PC-9 (cell line): ENCODE measurements around the gene FCRL6. TPM values are rescaled to one million over a fixed set of nuclear protein-coding genes. Genes with fewer than 3 reads are reported as not detected.

Experiments used
- BruUV-seq: library from RNA; stranded (reverse); fragments of 400-500 nt; replicated peaks from 2 replicates; lab custom pipeline; 2021; lab: Mats Ljungman, UMichigan
- CTCF ChIA-PET: fragments of 300-600 bp; sonication (Branson Sonifier 250); formaldehyde crosslinking; loops from one replicate; lab custom pipeline; 2022; ENCODE audit warnings: antibody characterized with exemption; lab: Charles Lee
- POLR2A ChIA-PET: fragments of 300-600 bp; sonication (Branson Sonifier 250); formaldehyde crosslinking; loops from one replicate; lab custom pipeline; 2022; ENCODE audit warnings: antibody characterized with exemption; ENCODE audit not compliant: unreplicated experiment; lab: Charles Lee
- DNase-seq, 2 experiments: peaks; one replicate each; pipeline versions ENCODE4 v3.0.0 to v3.0.0-alpha.2; 2015 to 2022; ENCODE audit warnings: mixed read lengths in 1 of 2
- H2AFZ ChIP-seq: fragments of 200-600 bp; sonication (generic); 2 replicates; pipeline ENCODE4 v1.8.1; 2017; ENCODE audit warnings: antibody characterized with exemption
- H3F3A ChIP-seq: fragments of 200-600 bp; sonication (generic); 2 replicates; pipeline ENCODE4 v1.8.1; 2017; ENCODE audit warnings: antibody characterized with exemption, mild to moderate bottlenecking, low read depth; ENCODE audit not compliant: insufficient read depth
- H3K27ac ChIP-seq: fragments of 200-600 bp; sonication (generic); 2 replicates; pipeline ENCODE4 v1.6.1; 2016; ENCODE audit warnings: mixed run types
- H3K27me3 ChIP-seq: fragments of 200-600 bp; sonication (generic); 2 replicates; pipeline ENCODE4 v1.6.1; 2016; ENCODE audit warnings: low read depth, mixed run types; ENCODE audit not compliant: insufficient read depth
- H3K36me3 ChIP-seq: fragments of 200-600 bp; sonication (generic); 2 replicates; pipeline ENCODE4 v1.6.1; 2016; ENCODE audit warnings: low read depth, mixed run types
- H3K4me1 ChIP-seq: fragments of 200-600 bp; sonication (generic); replicated peaks from 2 replicates; pipeline ENCODE4 v1.6.1; 2016; ENCODE audit warnings: mixed run types; ENCODE audit not compliant: insufficient read depth
- H3K4me2 ChIP-seq: fragments of 200-600 bp; sonication (generic); 2 replicates; pipeline ENCODE4 v1.6.1; 2017; ENCODE audit warnings: mixed run types
- H3K4me3 ChIP-seq: fragments of 200-600 bp; sonication (generic); 2 replicates; pipeline ENCODE4 v1.6.1; 2016; ENCODE audit warnings: mixed run types
- H3K79me2 ChIP-seq: fragments of 200-600 bp; sonication (generic); 2 replicates; pipeline ENCODE4 v1.6.1; 2017; ENCODE audit warnings: low read depth, mixed run types
- H3K9me2 ChIP-seq: fragments of 200-600 bp; sonication (generic); 2 replicates; pipeline ENCODE4 v1.8.1; 2017; ENCODE audit warnings: mild to moderate bottlenecking; ENCODE audit not compliant: insufficient read depth
- H3K9me3 ChIP-seq: fragments of 200-600 bp; sonication (generic); 2 replicates; pipeline ENCODE4 v1.8.1; 2016; ENCODE audit warnings: low read depth; ENCODE audit not compliant: insufficient read depth
- H4K20me1 ChIP-seq: fragments of 200-600 bp; sonication (generic); 2 replicates; pipeline ENCODE4 v1.8.1; 2017; ENCODE audit not compliant: insufficient read depth
- CTCF ChIP-seq: fragments of 200-600 bp; sonication (generic); conservative IDR thresholded peaks from 2 replicates; pipeline ENCODE4 v1.6.1; 2017; ENCODE audit warnings: mixed run types, antibody characterized with exemption, mild to moderate bottlenecking, moderate library complexity
- EZH2 ChIP-seq: fragments of 200-600 bp; sonication (generic); IDR thresholded peaks from 2 replicates; pipeline ENCODE4 v1.8.0; 2017; ENCODE audit warnings: antibody characterized with exemption, low read depth
- intact Hi-C: fragments of 100-400 bp; cut with micrococcal nuclease; formaldehyde crosslinking; loops from one replicate; pipeline ENCODE4 v1.10.0; 2022; ENCODE audit not compliant: unreplicated experiment
- total RNA-seq: library from RNA; stranded (reverse); gene quantifications from 2 replicates; pipeline ENCODE4 v1.2.3, GENCODE V29; 2021

The FCRL6 gene
- total RNA-seq, 1 experiment from 2014 or later = not detected

GRCh38 chr1:159781992-159782391 is 20.2 kb upstream of the FCRL6 start:
- Histone ChIP-seq H3F3A (no peaks in the 10 kb centered on the region), H3K27me3 (no peaks in the 10 kb centered on the region), H3K36me3 (no peaks in the 10 kb centered on the region), H3K4me1 (peaks cover 4% of the 10 kb centered on the region; the same call in 1 of the 2 replicates), H4K20me1 (no peaks in the 10 kb centered on the region), H3K9me2 (no peaks in the 10 kb centered on the region), H3K27ac (no peak overlapping the region), H3K4me3 (no peak overlapping the region), H3K4me2 (peak overlapping the region; percentile 81), H2AFZ (no peak overlapping the region), H3K9me3 (no peaks in the 10 kb centered on the region), H3K79me2 (peaks cover 4% of the 10 kb centered on the region; the same call in 1 of the 2 replicates)
- ChIA-PET CTCF (interaction anchor here (0.5 to 1.9 kb wide), 4 partner anchors 16 to 260 kb away, joined by 3 to 6 read pairs (median 3); no protein-coding TSS in a partner anchor), POLR2A (no interaction called here)
- TF ChIP-seq EZH2 = no peak
- TF ChIP-seq CTCF = no peak
- DNase-seq = no peak
- intact Hi-C loops = loop anchor here (2.0 to 10.0 kb wide), 5 partner anchors 73 to 647 kb away; partner anchors contain the start of gene IGSF9
- BruUV-seq = TSS peak; percentile 44

DNA sequence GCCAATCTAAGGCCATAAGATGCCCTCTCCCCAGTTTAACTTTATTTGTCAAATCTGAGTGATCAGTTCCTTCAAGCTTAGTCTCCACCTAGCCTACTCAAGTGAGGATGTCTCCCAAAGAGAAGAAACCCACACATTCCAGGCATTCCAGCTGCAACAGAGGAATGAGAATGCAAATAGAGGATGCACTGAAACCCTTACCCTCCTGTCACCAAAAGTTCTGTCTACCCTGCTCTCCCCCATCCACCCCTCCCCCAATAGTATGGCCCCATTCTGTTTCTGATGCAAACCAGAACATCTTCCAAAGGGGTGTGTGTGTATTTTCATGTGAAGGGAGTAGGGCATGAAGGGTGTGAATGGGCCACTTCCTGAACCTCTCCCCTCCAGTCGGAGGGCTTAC is 18.4 kb upstream of the FCRL6 start:
- BruUV-seq = no TSS peak
- Histone ChIP-seq H3K36me3 (no peaks in the 10 kb centered on the region), H3K9me2 (no peaks in the 10 kb centered on the region), H3K9me3 (no peaks in the 10 kb centered on the region), H3K4me3 (no peak overlapping the region), H3K27me3 (no peaks in the 10 kb centered on the region), H3K4me2 (no peak overlapping the region), H3K4me1 (peaks cover 4% of the 10 kb centered on the region; the same call in 1 of the 2 replicates), H3F3A (no peaks in the 10 kb centered on the region), H2AFZ (no peak overlapping the region), H3K27ac (no peak overlapping the region), H4K20me1 (no peaks in the 10 kb centered on the region), H3K79me2 (peaks cover 4% of the 10 kb centered on the region; the same call in 1 of the 2 replicates)
- CTCF ChIA-PET = no interaction called here
- no peak for TF ChIP-seq CTCF
- TF ChIP-seq EZH2 = no peak
- POLR2A ChIA-PET = no interaction called here
- no peak for DNase-seq
- intact Hi-C loops = loop anchor here (5.0 to 10.0 kb wide), 3 partner anchors 164 to 649 kb away; partner anchors contain the start of gene IGSF9

DNA sequence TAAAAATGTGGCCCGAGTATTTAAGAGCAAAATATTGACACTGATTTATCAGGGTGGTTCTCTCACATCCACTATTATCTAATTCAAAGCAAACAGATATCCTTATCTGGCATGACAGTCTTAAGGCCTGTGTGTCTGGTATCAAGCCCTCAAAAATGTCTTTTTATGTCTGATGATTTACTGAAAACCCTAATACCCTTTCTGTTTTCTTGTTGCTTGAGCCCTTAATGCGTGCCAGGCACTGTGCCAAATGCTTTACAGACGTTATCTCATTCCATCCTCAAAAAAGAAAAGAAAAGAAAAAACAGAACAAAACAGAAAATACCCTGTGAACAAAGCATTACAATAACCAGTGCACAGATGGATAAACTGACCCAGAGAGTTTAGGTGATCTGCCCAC is 15.7 kb upstream of the FCRL6 start:
- Histone ChIP-seq H3K9me3 (no peaks in the 10 kb centered on the region), H3K27ac (no peak overlapping the region), H3K27me3 (no peaks in the 10 kb centered on the region), H2AFZ (no peak overlapping the region), H3K36me3 (no peaks in the 10 kb centered on the region), H3K4me3 (no peak overlapping the region), H3K79me2 (peaks cover 1% of the 10 kb centered on the region; the same call in 1 of the 2 replicates), H3K4me1 (no peaks in the 10 kb centered on the region), H3F3A (no peaks in the 10 kb centered on the region), H3K4me2 (no peak overlapping the region), H3K9me2 (no peaks in the 10 kb centered on the region), H4K20me1 (no peaks in the 10 kb centered on the region)
- no peak for DNase-seq
- POLR2A ChIA-PET = no interaction called here
- TF ChIP-seq EZH2 (no peak), CTCF (no peak)
- CTCF ChIA-PET = no interaction called here
- no TSS peak for BruUV-seq
- intact Hi-C loops = loop anchor here (10.0 kb wide), 2 partner anchors 572 to 652 kb away; no protein-coding TSS in a partner anchor
